ENCODE data around the gene VRK2. TPM values are rescaled to one million over a fixed set of nuclear protein-coding genes. Genes with fewer than 3 reads are reported as not detected.

The VRK2 gene
- total RNA-seq, 1 experiment from 2014 or later: 33.0 TPM

- Histone ChIP-seq H3K4me1 (ENCODE audit: control insufficient read depth in 1 of 2, insufficient read depth in 2 of 2, low read length in 2 of 2) (no peaks in the 10 kb centered on the region), H4K20me1 (ENCODE audit: insufficient read depth) (no peaks in the 10 kb centered on the region), H2AFZ (ENCODE audit: low read depth, low read length, poor library complexity, severe bottlenecking) (no peak overlapping the region), H3K27me3 (ENCODE audit: insufficient read depth, low read length) (no peaks in the 10 kb centered on the region), H3K4me3 (replicated peaks in 1 of 2; ENCODE audit: low read depth in 1 of 2, low read length in 2 of 2) (no peak overlapping the region), H3K9me3 (ENCODE audit: control insufficient read depth in 1 of 2, insufficient read depth in 1 of 2, low read depth in 1 of 2, low read length in 2 of 2) (no peaks in the 10 kb centered on the region), H3K9me2 (ENCODE audit: insufficient read depth) (no peaks in the 10 kb centered on the region), H3K9ac (ENCODE audit: low read length) (no peak overlapping the region), H3K4me2 (ENCODE audit: low read length) (no peak overlapping the region), H3K27ac (ENCODE audit: low read depth, low read length) (no peak overlapping the region), H3K79me2 (ENCODE audit: insufficient read depth, low read length) (peaks cover 22% of the 10 kb centered on the region), H3K36me3 (ENCODE audit: control insufficient read depth in 1 of 2, insufficient read depth in 2 of 2, low read length in 2 of 2) (peaks cover 7 to 9% of the 10 kb centered on the region in 2 experiments; a peak in 2 of 4 replicates)
- ChIA-PET RAD21 (ENCODE audit: low non-redundant PET in 1 of 2, low total read pairs in 2 of 2, uncharacterized antibody in 2 of 2, unreplicated experiment in 2 of 2) (no interaction called here), CTCF (no interaction called here), POLR2A (no interaction called here)
- ATAC-seq: no peak
- TF ChIP-seq JUND (IDR thresholded peaks at IDR 0.05): no peak
- TF ChIP-seq TCF7L2 (IDR thresholded peaks at IDR 0.05; ENCODE audit: borderline replicate concordance, extremely low read depth, insufficient read depth, insufficient read length): no peak
- no peak for TF ChIP-seq EZH2phosphoT487 (IDR thresholded peaks at IDR 0.05; ENCODE audit: borderline replicate concordance)
- no peak for TF ChIP-seq CEBPB (IDR thresholded peaks at IDR 0.05; ENCODE audit: low read depth)
- TF ChIP-seq ZFX (IDR thresholded peaks at IDR 0.05): no peak
- no peak for TF ChIP-seq YY1 (IDR thresholded peaks at IDR 0.05; ENCODE audit: extremely low read depth, insufficient replicate concordance, low read depth, low read length)
- no peak for TF ChIP-seq FOSL1 (IDR thresholded peaks at IDR 0.05; ENCODE audit: low read depth)
- no peak for TF ChIP-seq CBX3 (IDR thresholded peaks at IDR 0.05; ENCODE audit: low read depth)
- no peak for TF ChIP-seq EGR1 (IDR thresholded peaks at IDR 0.05; ENCODE audit: low read depth)
- no peak for TF ChIP-seq MAX (IDR thresholded peaks at IDR 0.05)
- no TSS peak for BruUV-seq (replicated peaks)
- DNase-seq (ENCODE audit: low read depth, low spot score): no peak
- intact Hi-C loops (cut with micrococcal nuclease): no loop called here
These were observed 156.4 kb downstream of the VRK2 start for GRCh38 chr2:58203018-58203417.

- POLR2A ChIA-PET: no interaction called here
- BruUV-seq (replicated peaks): no TSS peak
- no peak for DNase-seq (ENCODE audit: low read depth, low spot score)
- no peak for TF ChIP-seq ZNF274 (IDR thresholded peaks at IDR 0.05; ENCODE audit: low read depth, low read length)
- TF ChIP-seq POLR2A (IDR thresholded peaks at IDR 0.05; ENCODE audit: borderline replicate concordance, extremely low read depth, insufficient read depth, insufficient read length): no peak
- TF ChIP-seq MAX (IDR thresholded peaks at IDR 0.05): no peak
- TF ChIP-seq, protein P1, sequence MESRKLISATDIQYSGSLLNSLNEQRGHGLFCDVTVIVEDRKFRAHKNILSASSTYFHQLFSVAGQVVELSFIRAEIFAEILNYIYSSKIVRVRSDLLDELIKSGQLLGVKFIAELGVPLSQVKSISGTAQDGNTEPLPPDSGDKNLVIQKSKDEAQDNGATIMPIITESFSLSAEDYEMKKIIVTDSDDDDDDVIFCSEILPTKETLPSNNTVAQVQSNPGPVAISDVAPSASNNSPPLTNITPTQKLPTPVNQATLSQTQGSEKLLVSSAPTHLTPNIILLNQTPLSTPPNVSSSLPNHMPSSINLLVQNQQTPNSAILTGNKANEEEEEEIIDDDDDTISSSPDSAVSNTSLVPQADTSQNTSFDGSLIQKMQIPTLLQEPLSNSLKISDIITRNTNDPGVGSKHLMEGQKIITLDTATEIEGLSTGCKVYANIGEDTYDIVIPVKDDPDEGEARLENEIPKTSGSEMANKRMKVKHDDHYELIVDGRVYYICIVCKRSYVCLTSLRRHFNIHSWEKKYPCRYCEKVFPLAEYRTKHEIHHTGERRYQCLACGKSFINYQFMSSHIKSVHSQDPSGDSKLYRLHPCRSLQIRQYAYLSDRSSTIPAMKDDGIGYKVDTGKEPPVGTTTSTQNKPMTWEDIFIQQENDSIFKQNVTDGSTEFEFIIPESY (IDR thresholded peaks at IDR 0.05; ENCODE audit: extremely low read depth, insufficient replicate concordance, low read length): no peak
- no peak for TF ChIP-seq REST (IDR thresholded peaks at IDR 0.05; ENCODE audit: low read depth)
- no peak for TF ChIP-seq EZH2phosphoT487 (IDR thresholded peaks at IDR 0.05; ENCODE audit: borderline replicate concordance)
These were observed 157.8 kb downstream of the VRK2 start for GRCh38 chr2:58204195-58204959.

More at GRCh38 chr2:58204195-58204959, 157.8 kb downstream of the VRK2 start:
- ATAC-seq: no peak
- no peak overlapping the region for H3K4me2 ChIP-seq (ENCODE audit: low read length)
- no peak overlapping the region for H3K9ac ChIP-seq (ENCODE audit: low read length)
- H4K20me1 ChIP-seq (ENCODE audit: insufficient read depth): no peaks in the 10 kb centered on the region
- H3K27me3 ChIP-seq (ENCODE audit: insufficient read depth, low read length): no peaks in the 10 kb centered on the region
- intact Hi-C loops (cut with micrococcal nuclease): no loop called here
- ChIA-PET CTCF (no interaction called here), RAD21 (ENCODE audit: low non-redundant PET in 1 of 2, low total read pairs in 2 of 2, uncharacterized antibody in 2 of 2, unreplicated experiment in 2 of 2) (no interaction called here)
- H3K4me1 ChIP-seq (ENCODE audit: control insufficient read depth in 1 of 2, insufficient read depth in 2 of 2, low read length in 2 of 2): no peaks in the 10 kb centered on the region
- H3K27ac ChIP-seq (ENCODE audit: low read depth, low read length): no peak overlapping the region
- no peaks in the 10 kb centered on the region for H3K9me3 ChIP-seq (ENCODE audit: control insufficient read depth in 1 of 2, insufficient read depth in 1 of 2, low read depth in 1 of 2, low read length in 2 of 2)
- H3K36me3 ChIP-seq (ENCODE audit: control insufficient read depth in 1 of 2, insufficient read depth in 2 of 2, low read length in 2 of 2): peaks cover 5 to 7% of the 10 kb centered on the region in 2 experiments; a peak in 2 of 4 replicates
- no peak overlapping the region for H3K4me3 ChIP-seq (replicated peaks in 1 of 2; ENCODE audit: low read depth in 1 of 2, low read length in 2 of 2)
- peaks cover 33% of the 10 kb centered on the region for H3K79me2 ChIP-seq (ENCODE audit: insufficient read depth, low read length)
- H3K9me2 ChIP-seq (ENCODE audit: insufficient read depth): no peaks in the 10 kb centered on the region
- no peak overlapping the region for H2AFZ ChIP-seq (ENCODE audit: low read depth, low read length, poor library complexity, severe bottlenecking)
